Measurements from ENCODE around the gene ZNF529. TPM values are rescaled to one million over a fixed set of nuclear protein-coding genes. Genes with fewer than 3 reads are reported as not detected.
A peak's percentile ranks its signal among the peaks of the same experiment; 100 is the strongest.

Gene ZNF529
- total and polyA plus RNA-seq, 2 of the 13 experiments (the other 11 are each of a cell fraction or from before 2014, with no cell fraction given): 9.3 to 10.6 TPM

- TF ChIP-seq UBTF (CRISPR knock-in tag; IDR thresholded peaks at IDR 0.05) (peak; percentile 88), ZNF570 (CRISPR knock-in tag; IDR thresholded peaks at IDR 0.05; ENCODE audit: borderline replicate concordance) (no peak), ZNF382 (CRISPR knock-in tag; IDR thresholded peaks at IDR 0.05; ENCODE audit: borderline replicate concordance) (no peak), ZNF446 (CRISPR knock-in tag; IDR thresholded peaks at IDR 0.05) (no peak), FOXK1 (CRISPR knock-in tag; IDR thresholded peaks at IDR 0.05; ENCODE audit: borderline replicate concordance, low read depth) (peak; percentile 95), ZBTB2 (CRISPR knock-in tag; IDR thresholded peaks at IDR 0.05; ENCODE audit: low read depth) (peak; percentile 59; the same call in 1 of the 2 replicates), ZZZ3 (CRISPR knock-in tag; IDR thresholded peaks at IDR 0.05; ENCODE audit: borderline replicate concordance) (0 out of 2 replicates have a peak, but pooled peaks have one; percentile 34), ZNF24 (IDR thresholded peaks at IDR 0.05) (no peak), CHD2 (IDR thresholded peaks at IDR 0.05; ENCODE audit: low read depth, low read length) (peak; percentile 70; the same call in 1 of the 2 replicates), RNF219 (CRISPR knock-in tag; IDR thresholded peaks at IDR 0.05) (peak; percentile 83; the same call in 1 of the 2 replicates), ZNF800 (CRISPR knock-in tag; IDR thresholded peaks at IDR 0.05) (no peak), MEIS1 (CRISPR knock-in tag; IDR thresholded peaks at IDR 0.05; ENCODE audit: borderline replicate concordance) (no peak), ZNF776 (CRISPR knock-in tag; IDR thresholded peaks at IDR 0.05) (no peak)
Observed at GRCh38 chr19:36573020-36573894, at the start of gene ZNF529 (continued).

Data from HepG2 (cell line).